Esophagus muscularis mucosa (tissue), 4 donors: ENCODE measurements around the gene PDLIM4. TPM values are rescaled to one million over a fixed set of nuclear protein-coding genes. Genes with fewer than 3 reads are reported as not detected.

Experiments
- DNase-seq: peaks from one replicate; pipeline ENCODE4 v3.0.0-alpha.2; 2017; ENCODE audit errors: extremely low spot score
- H3K27ac ChIP-seq, 4 donors: fragments of 200-600 bp; sonication (generic); replicated peaks in 1 of 4; 1 replicate in 3 of 4; 2 replicates in 1 of 4; pipeline ENCODE4 v1.5.1; 2016 to 2019; ENCODE audit warnings: mild to moderate bottlenecking in 1 of 4
- H3K27me3 ChIP-seq, 4 donors: fragments of 200-600 bp; sonication (generic); one replicate each; pipeline versions ENCODE4 v1.5.1 to v1.6.0; 2016 to 2019
- H3K36me3 ChIP-seq, 4 donors: fragments of 200-600 bp; sonication (generic); one replicate each; pipeline ENCODE4 v1.5.1; 2016 to 2019
- H3K4me1 ChIP-seq, 4 donors: fragments of 200-600 bp; sonication (generic); one replicate each; pipeline ENCODE4 v1.5.1; 2016 to 2019
- H3K4me3 ChIP-seq, 4 donors: fragments of 200-600 bp; sonication (generic); 1 replicate in 2 of 4; 2 replicates in 2 of 4; pipeline ENCODE4 v1.5.1; 2016 to 2019; ENCODE audit warnings: mild to moderate bottlenecking in 4 of 4, moderate library complexity in 1 of 4
- H3K9me3 ChIP-seq, 4 donors: fragments of 200-600 bp; sonication (generic); 1 replicate in 3 of 4; 2 replicates in 1 of 4; pipeline ENCODE4 v1.5.1; 2016 to 2019
- CTCF ChIP-seq, 3 experiments: fragments of 200-600 bp in 2 of 3; fragments of 450-650 bp in 1 of 3; sonication (generic) in 2 of 3; IDR thresholded peaks; one replicate each; pipeline ENCODE4 v1.5.1; 2017 to 2019; ENCODE audit warnings: antibody characterized with exemption in 3 of 3, mild to moderate bottlenecking in 2 of 3, moderate library complexity in 1 of 3
- EP300 ChIP-seq: sonication (generic); formaldehyde crosslinking; IDR thresholded peaks from one replicate; pipeline ENCODE4 v1.6.1; 2017; ENCODE audit warnings: antibody characterized with exemption
- POLR2A ChIP-seq: fragments of 450-650 bp; IDR thresholded peaks from one replicate; pipeline ENCODE4 v1.6.1; 2017; ENCODE audit warnings: antibody characterized with exemption, moderate library complexity, mild to moderate bottlenecking, low read depth
- POLR2AphosphoS5 ChIP-seq, 2 donors: sonication (generic); formaldehyde crosslinking; IDR thresholded peaks; one replicate each; pipeline ENCODE4 v1.6.1; 2017; ENCODE audit warnings: antibody characterized with exemption in 2 of 2
- WGBS: methylation state at CpG from one replicate; pipeline ENCODE4 v1.1.5; 2018; 5-methylcytosine and 5-hydroxymethylcytosine counted together
- intact Hi-C: fragments of 100-400 bp; cut with DNase I; formaldehyde crosslinking; loops from one replicate; pipeline ENCODE4 v1.15.1; 2023
- total RNA-seq, 4 donors: library from RNA; depleted of rRNA; stranded (reverse); fragments of >200 nt; gene quantifications; one replicate each; pipeline versions ENCODE4 v1.1.0 to v1.2.1, GENCODE V29; 2016

The PDLIM4 gene
- total RNA-seq, 4 donors from 2014 or later, result 59.4 to 199 (median 134) TPM

GRCh38 chr5:132280371-132281240 is 23.1 kb downstream of the PDLIM4 start:
- DNase-seq, result no peak
- TF ChIP-seq POLR2AphosphoS5 (IDR thresholded peaks at IDR 0.05), result no peak
- TF ChIP-seq POLR2A, result no peak
- no peak for TF ChIP-seq EP300
- no peak for TF ChIP-seq CTCF (IDR thresholded peaks at IDR 0.05)
- Histone ChIP-seq H3K27ac (no peak overlapping the region), H3K4me1 (peaks cover 0 to 13% (median 4%) of the 10 kb centered on the region in 4 donors), H3K9me3 (no peaks in the 10 kb centered on the region), H3K27me3 (no peaks in the 10 kb centered on the region), H3K36me3 (no peaks in the 10 kb centered on the region), H3K4me3 (no peak overlapping the region)
- 87% methylated on average over 5 of the region's 5 CpGs for WGBS
- intact Hi-C loops, result no loop called here

GRCh38 chr5:132281856-132282614 is 24.5 kb downstream of the PDLIM4 start:
- H3K36me3 ChIP-seq, result no peaks in the 10 kb centered on the region
- TF ChIP-seq EP300 (no peak), CTCF (IDR thresholded peaks at IDR 0.05) (no peak), POLR2AphosphoS5 (IDR thresholded peaks at IDR 0.05) (no peak), POLR2A (no peak)
- no peaks in the 10 kb centered on the region for H3K27me3 ChIP-seq
- H3K4me3 ChIP-seq, result no peak overlapping the region
- no peaks in the 10 kb centered on the region for H3K9me3 ChIP-seq
- intact Hi-C loops, result no loop called here
- DNase-seq, result peak; percentile 62
- 94% methylated on average over 9 of the region's 9 CpGs for WGBS
- no peak overlapping the region for H3K27ac ChIP-seq
- peaks cover 0 to 11% (median 3%) of the 10 kb centered on the region in 4 donors for H3K4me1 ChIP-seq

GRCh38 chr5:132283423-132284043 is 26.0 kb downstream of the PDLIM4 start:
- 17% methylated on average over 3 of the region's 5 CpGs for WGBS
- H3K4me3 ChIP-seq, result no peak overlapping the region
- H3K27ac ChIP-seq, result no peak overlapping the region
- TF ChIP-seq POLR2A (no peak), POLR2AphosphoS5 (IDR thresholded peaks at IDR 0.05) (peak in 1 of 2 donors; percentile 8), CTCF (IDR thresholded peaks at IDR 0.05) (peak; percentile 39 to 58 (median 42)), EP300 (no peak)
- no peaks in the 10 kb centered on the region for H3K27me3 ChIP-seq
- H3K9me3 ChIP-seq, result no peaks in the 10 kb centered on the region
- intact Hi-C loops, result no loop called here
- H3K4me1 ChIP-seq, result peaks cover 0 to 6% (median 0%) of the 10 kb centered on the region in 4 donors
- no peaks in the 10 kb centered on the region for H3K36me3 ChIP-seq
- DNase-seq, result peak; percentile 90

GRCh38 chr5:132289097-132289496 is 31.6 kb downstream of the PDLIM4 start:
- TF ChIP-seq EP300, result no peak
- TF ChIP-seq POLR2A, result no peak
- no peak for TF ChIP-seq CTCF (IDR thresholded peaks at IDR 0.05)
- no peak for TF ChIP-seq POLR2AphosphoS5 (IDR thresholded peaks at IDR 0.05)
- Histone ChIP-seq H3K4me1 (peaks cover 8 to 11% (median 9%) of the 10 kb centered on the region in 4 donors), H3K27me3 (no peaks in the 10 kb centered on the region), H3K9me3 (no peaks in the 10 kb centered on the region), H3K4me3 (no peak overlapping the region), H3K36me3 (no peaks in the 10 kb centered on the region), H3K27ac (no peak overlapping the region)
- intact Hi-C loops, result no loop called here
- 76% methylated on average over 3 of the region's 3 CpGs for WGBS
- DNase-seq, result no peak
